Caco-2 (cell line): ENCODE data around the gene SERINC2. TPM values are rescaled to one million over a fixed set of nuclear protein-coding genes. Genes with fewer than 3 reads are reported as not detected.

ENCODE experiments used
- BruUV-seq: library from RNA; stranded (reverse); fragments of 400-500 nt; replicated peaks from 2 replicates; lab custom pipeline; 2021; lab: Mats Ljungman, UMichigan
- CTCF ChIA-PET: fragments of 300-600 bp; sonication (Branson Sonifier 250); formaldehyde crosslinking; loops from one replicate; lab custom pipeline; 2022; ENCODE audit warnings: antibody characterized with exemption; lab: Charles Lee
- POLR2A ChIA-PET: fragments of 300-600 bp; sonication (Branson Sonifier 250); formaldehyde crosslinking; loops from one replicate; lab custom pipeline; 2022; ENCODE audit warnings: antibody characterized with exemption; lab: Charles Lee
- DNase-seq, 2 experiments: peaks; one replicate each; pipeline versions ENCODE4 v3.0.0 to v3.0.0-alpha.2; 2020 to 2022
- H3K27me3 ChIP-seq: replicated peaks from 2 replicates; pipeline ENCODE4 v1.6.0; 2011; ENCODE audit warnings: low read length; ENCODE audit not compliant: control insufficient read depth, insufficient read depth
- H3K36me3 ChIP-seq: 2 replicates; pipeline ENCODE4 v1.5.1; 2011; ENCODE audit warnings: low read length; ENCODE audit not compliant: control insufficient read depth, insufficient read depth
- H3K4me1 ChIP-seq: fragments of 250-450 bp; sonication (Bioruptor Pico); 2 replicates; pipeline ENCODE4 v1.5.1; 2020; ENCODE audit warnings: mild to moderate bottlenecking
- H3K4me3 ChIP-seq: 2 replicates; pipeline ENCODE4 v1.5.1; 2011; ENCODE audit warnings: low read depth, mild to moderate bottlenecking, control low read depth, low read length
- H3K9me3 ChIP-seq: fragments of 250-450 bp; sonication (Bioruptor Pico); 2 replicates; pipeline ENCODE4 v1.5.1; 2020; ENCODE audit warnings: mild to moderate bottlenecking, moderate library complexity
- H3K27ac Mint-ChIP-seq: one replicate; pipeline ENCODE4 v1.8.0; 2022; ENCODE audit warnings: mixed read lengths; ENCODE audit not compliant: unreplicated experiment
- H3K27me3 Mint-ChIP-seq: one replicate; pipeline ENCODE4 v1.8.0; 2022; ENCODE audit warnings: mixed read lengths; ENCODE audit not compliant: insufficient read depth, unreplicated experiment
- H3K36me3 Mint-ChIP-seq: one replicate; pipeline ENCODE4 v1.8.0; 2022; ENCODE audit warnings: mild to moderate bottlenecking, mixed read lengths; ENCODE audit not compliant: insufficient read depth, unreplicated experiment
- H3K4me1 Mint-ChIP-seq: one replicate; pipeline ENCODE4 v1.8.0; 2022; ENCODE audit warnings: low read depth, mixed read lengths; ENCODE audit not compliant: unreplicated experiment
- H3K4me3 Mint-ChIP-seq: one replicate; pipeline ENCODE4 v1.8.0; 2022; ENCODE audit warnings: mild to moderate bottlenecking, moderate library complexity, mixed read lengths; ENCODE audit not compliant: unreplicated experiment
- H3K9me3 Mint-ChIP-seq: one replicate; pipeline ENCODE4 v1.8.0; 2022; ENCODE audit warnings: mixed read lengths; ENCODE audit not compliant: unreplicated experiment
- CTCF ChIP-seq, 2 experiments: fragments of 200-600 bp in 1 of 2; IDR thresholded peaks; 1 replicate in 1 of 2; 2 replicates in 1 of 2; pipeline versions ENCODE4 v1.5.1 to v1.8.0; 2011 to 2022; ENCODE audit warnings: antibody characterized with exemption in 1 of 2, control low read depth in 1 of 2, inconsistent platforms in 1 of 2, low read depth in 1 of 2, low read length in 1 of 2, mild to moderate bottlenecking in 1 of 2, moderate library complexity in 1 of 2; ENCODE audit not compliant: insufficient read depth in 1 of 2, severe bottlenecking in 1 of 2, unreplicated experiment in 1 of 2
- intact Hi-C: fragments of 100-400 bp; cut with micrococcal nuclease; formaldehyde crosslinking; loops from one replicate; pipeline ENCODE4 v1.10.0; 2022; ENCODE audit not compliant: unreplicated experiment
- total RNA-seq: library from RNA; stranded (reverse); gene quantifications from 2 replicates; pipeline ENCODE4 v1.2.3, GENCODE V29; 2022

Gene SERINC2
- total RNA-seq, 1 experiment from 2014 or later, result 30.0 TPM

GRCh38 chr1:31393463-31393862 lies 19.6 kb upstream of the SERINC2 start:
- H3K4me1 Mint-ChIP-seq, result peaks cover 17% of the 10 kb centered on the region

GRCh38 chr1:31394584-31395193 lies 18.3 kb upstream of the SERINC2 start:
- DNase-seq, result peak; percentile 71 to 78
- no peaks in the 10 kb centered on the region for H3K27me3 ChIP-seq
- no peaks in the 10 kb centered on the region for H3K9me3 ChIP-seq
- BruUV-seq, result no TSS peak
- H3K36me3 Mint-ChIP-seq, result peaks cover 9% of the 10 kb centered on the region
- peak overlapping the region; percentile 63 for H3K4me3 Mint-ChIP-seq
- no peaks in the 10 kb centered on the region for H3K27me3 Mint-ChIP-seq
- H3K9me3 Mint-ChIP-seq, result no peaks in the 10 kb centered on the region
- peaks cover 32% of the 10 kb centered on the region for H3K4me1 ChIP-seq
- TF ChIP-seq CTCF (IDR thresholded peaks at IDR 0.05; ENCODE audit: insufficient read depth in 1 of 2, low read depth in 1 of 2, low read length in 1 of 2, severe bottlenecking in 1 of 2, unreplicated experiment in 1 of 2), result peak; percentile 32 to 58
- no peaks in the 10 kb centered on the region for H3K36me3 ChIP-seq
- ChIA-PET POLR2A (interaction anchor here (0.6 to 1.0 kb wide), 3 partner anchors 21 to 154 kb away, joined by 3 to 4 read pairs (median 3); partner anchors contain the start of genes FABP3, SNRNP40 and ZCCHC17), CTCF (interaction anchor here (0.6 to 1.3 kb wide), 5 partner anchors 10 to 154 kb away, joined by 7 to 14 read pairs (median 8); partner anchors contain the start of gene FABP3)
- H3K4me3 ChIP-seq, result no peak overlapping the region
- intact Hi-C loops, result loop anchor here (1.0 kb wide), 1 partner anchor 28 kb away; no protein-coding TSS in a partner anchor
- peaks cover 14% of the 10 kb centered on the region for H3K4me1 Mint-ChIP-seq
- no peak overlapping the region for H3K27ac Mint-ChIP-seq

More at GRCh38 chr1:31393463-31393862, 19.6 kb upstream of the SERINC2 start:
- no TSS peak for BruUV-seq
- intact Hi-C loops, result no loop called here
- Histone ChIP-seq H3K36me3 (no peaks in the 10 kb centered on the region), H3K4me1 (peaks cover 44% of the 10 kb centered on the region), H3K27me3 (no peaks in the 10 kb centered on the region), H3K9me3 (no peaks in the 10 kb centered on the region), H3K4me3 (no peak overlapping the region)
- no peak overlapping the region for H3K27ac Mint-ChIP-seq
- H3K9me3 Mint-ChIP-seq, result no peaks in the 10 kb centered on the region
- H3K36me3 Mint-ChIP-seq, result peaks cover 9% of the 10 kb centered on the region
- ChIA-PET POLR2A (no interaction called here), CTCF (no interaction called here)
- DNase-seq, result no peak
- H3K27me3 Mint-ChIP-seq, result no peaks in the 10 kb centered on the region
- no peak overlapping the region for H3K4me3 Mint-ChIP-seq
- TF ChIP-seq CTCF (IDR thresholded peaks at IDR 0.05; ENCODE audit: insufficient read depth in 1 of 2, low read depth in 1 of 2, low read length in 1 of 2, severe bottlenecking in 1 of 2, unreplicated experiment in 1 of 2), result no peak

- BruUV-seq, result no TSS peak
- ChIA-PET POLR2A (no interaction called here), CTCF (interaction anchor here (0.6 to 2.0 kb wide), 2 partner anchors 25 to 152 kb away, joined by 4 to 8 read pairs; no protein-coding TSS in a partner anchor)
- H3K4me3 ChIP-seq, result no peak overlapping the region
- H3K9me3 ChIP-seq, result no peaks in the 10 kb centered on the region
- H3K36me3 ChIP-seq, result no peaks in the 10 kb centered on the region
- Mint-ChIP-seq H3K36me3 (no peaks in the 10 kb centered on the region), H3K27ac (no peak overlapping the region), H3K9me3 (no peaks in the 10 kb centered on the region), H3K4me1 (peaks cover 14% of the 10 kb centered on the region), H3K27me3 (no peaks in the 10 kb centered on the region), H3K4me3 (no peak overlapping the region)
- H3K27me3 ChIP-seq, result no peaks in the 10 kb centered on the region
- DNase-seq, result no peak
- intact Hi-C loops, result no loop called here
- TF ChIP-seq CTCF (IDR thresholded peaks at IDR 0.05; ENCODE audit: insufficient read depth in 1 of 2, low read depth in 1 of 2, low read length in 1 of 2, severe bottlenecking in 1 of 2, unreplicated experiment in 1 of 2), result peak in 1 of 2 experiments; percentile 11
- H3K4me1 ChIP-seq, result peaks cover 14% of the 10 kb centered on the region; the same call in 1 of the 2 replicates
These were observed 16.2 kb upstream of the SERINC2 start for GRCh38 chr1:31396633-31397351.
